ENCODE data around the gene MTM1.

GRCh38 chrX:150582338-150582948 is 14.0 kb downstream of the MTM1 start:
- TF ChIP-seq SP3 (tag by site-specific recombination; IDR thresholded peaks at IDR 0.05) (no peak), GLI2 (tag by site-specific recombination; IDR thresholded peaks at IDR 0.05; ENCODE audit: borderline replicate concordance, low read depth) (no peak), ZNF280D (tag by site-specific recombination; IDR thresholded peaks at IDR 0.05) (no peak), ZNF146 (tag by site-specific recombination; IDR thresholded peaks at IDR 0.05) (no peak), ZNF274 (IDR thresholded peaks at IDR 0.05; ENCODE audit: low read length) (no peak), ZNF274 (tag by site-specific recombination; IDR thresholded peaks at IDR 0.05; ENCODE audit: borderline replicate concordance) (no peak), BCL6B (tag by site-specific recombination; IDR thresholded peaks at IDR 0.05) (no peak), CTCF (tag by site-specific recombination; IDR thresholded peaks at IDR 0.05) (no peak), ZNF768 (tag by site-specific recombination; IDR thresholded peaks at IDR 0.05) (no peak), ZNF629 (tag by site-specific recombination; IDR thresholded peaks at IDR 0.05) (no peak), SP2 (tag by site-specific recombination; IDR thresholded peaks at IDR 0.05) (no peak), BCL11A (tag by site-specific recombination; IDR thresholded peaks at IDR 0.05; ENCODE audit: low read depth) (no peak), ZNF266 (tag by site-specific recombination; IDR thresholded peaks at IDR 0.05; ENCODE audit: low read depth) (no peak), ZNF239 (tag by site-specific recombination; IDR thresholded peaks at IDR 0.05) (no peak), ZFP37 (tag by site-specific recombination; IDR thresholded peaks at IDR 0.05) (no peak)
